Ammon's horn (tissue), 1 donor: Measurements from ENCODE around the gene PPP5C.
"Not testable (repeated sequence)": the region's sequence is repeated elsewhere in the genome, so short reads cannot be mapped to it uniquely, and the experiment has no call there.

ENCODE experiments used
- DNase-seq: peaks from one replicate; pipeline ENCODE4 v3.0.0-alpha.2; 2016; ENCODE audit warnings: low spot score

Gene PPP5C

GRCh38 chr19:46366620-46367292 is 19.9 kb downstream of the PPP5C start:
- DNase-seq = no peak

- DNase-seq = no peak
Observed at GRCh38 chr19:46367426-46367825, 20.5 kb downstream of the PPP5C start.

GRCh38 chr19:46368116-46368515 is 21.2 kb downstream of the PPP5C start:
- DNase-seq = no peak

- no peak for DNase-seq
Observed at GRCh38 chr19:46369817-46370216, 22.9 kb downstream of the PPP5C start.

- no peak for DNase-seq
Observed at GRCh38 chr19:46371371-46371901, 24.5 kb downstream of the PPP5C start.

GRCh38 chr19:46372901-46373490 is 26.1 kb downstream of the PPP5C start:
- no peak for DNase-seq

GRCh38 chr19:46373491-46374359 is 26.8 kb downstream of the PPP5C start:
- DNase-seq = peak; percentile 43

GRCh38 chr19:46374536-46375475 is 27.9 kb downstream of the PPP5C start:
- DNase-seq = no peak

- DNase-seq = not testable (repeated sequence)
Observed at GRCh38 chr19:46375476-46376067, 28.7 kb downstream of the PPP5C start.

GRCh38 chr19:46376241-46377153 is 29.6 kb downstream of the PPP5C start:
- no peak for DNase-seq

GRCh38 chr19:46378268-46378667 is 31.4 kb downstream of the PPP5C start:
- no peak for DNase-seq

- DNase-seq = no peak
Observed at GRCh38 chr19:46380690-46381089, 33.8 kb downstream of the PPP5C start.

GRCh38 chr19:46381346-46381745 is 34.5 kb downstream of the PPP5C start:
- no peak for DNase-seq

GRCh38 chr19:46381756-46382345 is 35.0 kb downstream of the PPP5C start:
- no peak for DNase-seq

- DNase-seq = no peak
Observed at GRCh38 chr19:46383171-46383815, 36.4 kb downstream of the PPP5C start.

- DNase-seq = no peak
Observed at GRCh38 chr19:46383846-46384245, 37.0 kb downstream of the PPP5C start.

- DNase-seq = no peak
Observed at GRCh38 chr19:46384396-46384795, 37.5 kb downstream of the PPP5C start.

GRCh38 chr19:46385636-46386035 is 38.7 kb downstream of the PPP5C start:
- no peak for DNase-seq

GRCh38 chr19:46386151-46386550 is 39.3 kb downstream of the PPP5C start:
- no peak for DNase-seq
